ENCODE measurements around the gene C17orf50.
"Not testable (repeated sequence)": the region's sequence is repeated elsewhere in the genome, so short reads cannot be mapped to it uniquely, and the experiment has no call there.

C17orf50 gene

DNA sequence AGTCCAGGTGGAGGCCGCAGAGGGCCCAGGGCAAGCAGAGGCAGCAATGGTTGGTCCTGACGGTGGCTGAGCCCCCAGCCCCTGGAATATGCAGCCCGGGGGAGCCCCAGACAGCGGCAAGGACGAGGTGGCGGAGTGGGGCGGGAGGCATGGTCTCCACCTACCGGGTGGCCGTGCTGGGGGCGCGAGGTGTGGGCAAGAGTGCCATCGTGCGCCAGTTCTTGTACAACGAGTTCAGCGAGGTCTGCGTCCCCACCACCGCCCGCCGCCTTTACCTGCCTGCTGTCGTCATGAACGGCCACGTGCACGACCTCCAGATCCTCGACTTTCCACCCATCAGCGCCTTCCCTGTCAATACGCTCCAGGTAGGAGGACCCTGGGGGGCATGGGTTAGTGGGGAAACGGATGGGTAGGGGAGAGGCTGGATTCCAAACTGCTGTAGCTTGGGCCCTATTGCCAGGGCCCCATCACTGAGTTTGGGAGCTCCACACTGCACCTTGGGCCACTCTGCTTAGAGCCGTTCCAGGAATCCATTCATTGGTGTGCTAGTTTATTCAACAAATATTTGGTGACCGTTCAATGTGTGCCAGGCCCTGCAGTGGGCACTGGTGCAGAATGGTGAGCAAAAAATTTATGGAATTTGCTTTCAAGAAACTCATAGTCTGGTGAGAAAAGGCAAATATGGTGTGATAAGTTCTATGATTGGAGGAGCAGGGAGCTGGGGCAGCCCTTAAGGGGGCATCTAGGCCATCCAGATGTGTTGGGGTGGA lies 25.5 kb upstream of the C17orf50 start:
- DNase-seq = no peak

DNA sequence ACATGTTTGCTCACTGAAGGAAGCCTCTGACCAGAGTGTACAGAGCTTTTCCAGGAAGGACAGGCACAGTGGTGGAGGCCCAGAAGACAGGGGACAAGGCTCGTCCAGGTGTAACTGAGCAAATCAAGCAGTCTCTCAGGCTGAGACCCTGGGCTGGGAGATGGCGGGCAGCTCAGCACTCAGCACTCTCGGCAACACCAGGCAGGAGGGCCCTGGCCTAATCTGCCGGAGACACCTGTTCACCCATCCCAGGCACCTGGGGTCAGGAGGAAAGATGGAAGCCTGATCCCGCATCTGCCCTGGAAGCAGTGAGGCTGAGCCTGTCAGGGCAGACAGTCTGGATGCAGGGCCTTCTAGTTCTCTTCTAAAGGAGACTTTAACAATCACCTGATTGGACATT lies 24.5 kb upstream of the C17orf50 start:
- no peak for DNase-seq

DNA sequence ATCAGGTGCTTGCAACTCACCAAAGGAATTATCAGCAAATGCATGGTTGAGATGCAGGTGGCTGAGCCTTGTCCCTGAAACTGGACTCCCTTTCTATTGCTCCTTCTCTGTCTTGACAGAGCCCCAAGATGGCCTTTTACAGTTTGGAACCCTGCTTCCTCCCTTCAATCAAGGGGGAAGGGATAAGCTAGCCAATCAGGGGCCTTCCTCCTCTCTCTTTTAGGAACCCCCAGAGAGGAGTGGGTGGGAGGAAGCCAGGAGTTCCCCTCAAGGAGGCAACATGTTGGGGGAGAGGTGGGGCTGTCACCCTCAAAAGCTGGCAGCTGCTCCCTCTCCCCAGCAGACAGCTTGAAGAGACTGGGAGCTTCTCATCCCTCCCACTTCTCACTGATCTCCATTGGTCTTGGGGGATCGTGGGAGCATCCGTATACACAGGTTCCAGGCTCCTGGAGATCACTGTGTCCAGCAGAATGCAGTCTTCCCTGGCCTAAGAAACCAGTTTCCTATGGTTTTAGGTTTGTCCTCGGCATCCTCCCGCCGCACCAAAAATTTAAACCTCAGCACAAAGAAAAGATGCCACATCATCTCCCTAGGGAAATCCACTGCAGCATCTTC lies 22.1 kb upstream of the C17orf50 start:
- DNase-seq = no peak

DNA sequence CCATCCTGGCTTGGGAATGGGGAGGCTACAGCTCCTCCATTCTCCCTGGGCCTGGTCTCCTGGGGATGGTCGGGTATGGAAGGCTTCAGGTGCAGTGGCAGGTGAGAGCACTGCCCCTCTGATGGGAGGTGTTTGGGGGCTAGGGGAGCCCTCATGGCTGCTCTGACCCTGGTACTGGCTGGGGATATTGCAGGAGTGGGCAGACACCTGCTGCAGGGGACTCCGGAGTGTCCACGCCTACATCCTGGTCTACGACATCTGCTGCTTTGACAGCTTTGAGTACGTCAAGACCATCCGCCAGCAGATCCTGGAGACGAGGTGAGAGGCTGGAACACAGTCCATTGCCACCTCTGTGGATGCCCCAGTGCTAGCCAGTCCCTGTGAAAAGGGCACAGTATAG lies 20.5 kb upstream of the C17orf50 start:
- no peak for DNase-seq

DNA sequence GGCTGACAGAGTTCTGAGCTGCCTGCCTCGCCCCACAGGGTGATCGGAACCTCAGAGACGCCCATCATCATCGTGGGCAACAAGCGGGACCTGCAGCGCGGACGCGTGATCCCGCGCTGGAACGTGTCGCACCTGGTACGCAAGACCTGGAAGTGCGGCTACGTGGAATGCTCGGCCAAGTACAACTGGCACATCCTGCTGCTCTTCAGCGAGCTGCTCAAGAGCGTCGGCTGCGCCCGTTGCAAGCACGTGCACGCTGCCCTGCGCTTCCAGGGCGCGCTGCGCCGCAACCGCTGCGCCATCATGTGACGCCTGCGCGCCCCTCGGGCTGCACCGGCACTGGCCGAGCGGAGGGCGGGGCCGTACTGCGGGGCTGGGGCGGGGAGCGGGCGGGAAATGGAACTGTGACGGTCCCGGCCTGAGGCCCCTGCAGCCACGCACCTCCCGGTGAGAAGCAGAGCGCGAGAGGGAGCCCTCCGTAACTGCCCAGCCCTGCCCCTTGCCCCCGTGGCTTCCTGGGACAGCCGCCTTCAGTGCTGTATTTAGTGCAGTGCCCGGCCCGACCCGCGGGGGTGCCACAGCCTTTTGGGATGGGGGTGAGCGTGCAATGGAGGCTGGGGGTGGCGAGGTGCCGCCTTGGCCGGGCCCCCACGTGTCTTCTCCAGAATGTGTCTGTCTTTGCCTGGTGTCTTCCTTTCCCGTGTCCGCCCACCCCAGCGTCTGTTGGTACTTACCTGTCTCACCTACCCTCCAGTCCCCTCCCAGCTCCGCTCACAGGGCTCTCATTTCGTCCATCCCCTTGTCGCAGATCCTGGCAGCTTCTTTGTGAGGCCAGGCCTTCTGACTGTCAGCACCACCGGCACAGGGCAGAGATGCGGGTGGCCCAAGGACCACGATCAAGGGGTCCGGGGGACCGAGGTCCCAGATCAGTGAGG lies 19.4 kb upstream of the C17orf50 start:
- peak; percentile 50 for DNase-seq

DNA sequence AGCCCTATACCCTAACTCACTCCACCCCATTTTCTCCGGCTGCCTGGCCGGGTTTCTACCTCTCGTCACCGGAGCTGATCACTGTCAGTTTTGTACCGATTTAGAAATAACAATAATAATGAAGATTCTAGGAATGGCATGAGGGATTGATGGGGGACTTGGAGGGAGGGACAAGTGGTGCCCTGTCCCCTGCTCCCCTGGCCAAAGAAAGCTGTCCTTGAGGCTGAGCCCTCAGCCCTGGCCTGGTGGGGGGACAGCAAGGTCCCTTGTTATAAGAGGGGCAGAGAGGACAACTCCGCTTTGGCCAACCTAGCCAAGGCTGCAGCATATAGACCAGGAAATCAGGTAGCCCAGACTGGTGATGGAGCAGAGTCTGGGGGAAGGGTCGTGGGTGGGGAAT lies 18.2 kb upstream of the C17orf50 start:
- no peak for DNase-seq

DNA sequence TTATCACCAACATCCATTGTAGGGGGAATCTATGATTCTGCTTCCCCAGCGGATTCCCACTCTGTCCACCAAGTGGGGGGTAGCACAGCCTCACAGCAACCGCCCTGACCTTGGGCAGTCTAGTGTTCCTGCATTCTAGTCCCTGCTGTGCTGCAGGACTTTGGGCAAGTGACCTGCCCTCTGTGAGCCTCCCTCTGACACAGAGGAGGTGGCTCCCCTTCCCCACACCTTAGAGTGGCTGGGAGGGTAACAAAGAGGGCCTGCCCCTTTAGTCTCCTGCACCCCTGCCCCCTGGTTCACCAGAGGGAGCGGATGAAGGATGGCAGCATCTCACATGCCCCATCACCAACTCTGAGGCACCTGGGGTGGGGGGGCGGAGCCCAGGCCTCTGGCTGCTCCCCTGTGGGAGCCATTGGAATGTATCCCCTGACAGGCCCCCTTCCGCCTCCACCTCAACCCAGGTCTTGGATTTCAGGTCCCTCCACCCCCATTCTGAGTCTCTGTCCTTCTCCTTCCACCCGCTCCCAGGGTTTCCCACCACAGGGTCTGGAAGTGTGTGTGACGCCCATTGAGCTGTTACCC lies 17.7 kb upstream of the C17orf50 start:
- DNase-seq = no peak

DNA sequence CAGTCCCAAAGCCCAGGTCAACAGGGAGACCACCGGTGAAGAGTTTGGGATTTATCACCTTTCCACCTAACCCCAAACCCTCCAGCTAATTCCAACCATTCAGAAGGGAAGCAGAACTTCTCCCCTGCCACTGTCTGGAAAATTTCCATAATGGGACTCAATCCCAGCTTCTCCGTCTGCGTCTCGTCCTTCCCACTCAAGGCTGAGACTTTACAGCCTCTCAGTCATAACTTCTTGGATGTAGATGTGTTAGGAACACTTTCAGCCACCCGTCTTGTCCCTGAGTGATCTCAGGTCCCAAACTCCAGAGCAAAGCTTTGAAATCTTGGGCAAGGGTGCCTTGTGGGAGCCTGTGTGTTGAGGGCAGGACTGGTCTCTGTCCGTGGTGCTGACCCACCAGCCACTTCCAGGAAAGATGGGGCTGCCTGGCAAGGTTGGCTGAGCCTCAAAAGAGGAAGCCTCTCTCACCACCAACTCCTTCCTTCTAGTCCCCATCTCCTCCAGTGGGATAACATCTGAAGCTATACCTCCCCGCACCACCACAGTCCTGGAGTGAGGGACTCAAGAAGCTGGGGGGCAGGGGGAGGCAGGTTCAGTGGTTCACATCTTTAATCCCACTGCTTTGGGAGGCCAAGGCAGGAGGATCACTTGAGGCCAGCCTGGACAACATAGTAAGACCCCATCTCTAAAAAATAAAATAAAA lies 16.9 kb upstream of the C17orf50 start:
- peak; percentile 49 for DNase-seq

DNA sequence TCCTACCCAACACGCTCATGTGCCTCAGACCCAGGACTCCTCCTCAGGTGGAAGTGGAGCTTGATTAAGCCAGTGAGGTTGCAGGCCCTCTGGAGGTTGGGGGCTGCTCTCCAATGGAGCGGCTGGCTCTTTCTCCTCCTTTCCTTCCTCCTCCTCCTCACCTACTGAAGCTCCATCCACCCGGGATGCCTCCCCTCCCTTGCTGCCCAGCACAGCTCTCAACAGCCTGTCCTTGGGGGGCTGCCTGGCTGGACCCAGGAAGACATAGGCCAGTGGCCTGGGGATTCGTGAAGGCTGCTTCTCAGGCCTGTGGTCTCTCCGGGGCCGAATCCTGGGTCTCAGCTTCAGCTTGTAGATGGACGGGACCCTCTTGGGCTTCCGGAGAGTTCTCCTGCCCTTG lies 15.9 kb upstream of the C17orf50 start:
- DNase-seq = no peak

DNA sequence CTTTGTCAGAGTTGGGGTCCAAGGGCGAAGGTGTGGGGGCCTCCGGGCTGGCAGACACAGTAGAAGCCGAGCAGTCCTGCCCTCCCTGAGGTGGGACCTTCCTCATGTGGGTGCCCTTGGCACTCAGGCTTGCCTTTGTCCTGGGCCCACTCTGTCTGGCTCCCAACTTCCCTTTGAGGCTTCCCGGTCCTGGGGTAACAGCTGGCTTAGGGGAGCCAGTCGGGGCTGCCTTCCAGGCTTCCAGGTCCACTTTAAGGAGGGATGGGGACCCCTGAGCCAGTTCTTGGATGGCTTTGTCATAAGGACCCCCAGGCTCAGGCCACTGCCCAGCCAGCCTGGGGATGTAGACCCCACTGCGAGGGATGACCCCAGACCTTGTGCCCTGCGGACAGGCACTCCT lies 15.4 kb upstream of the C17orf50 start:
- DNase-seq = no peak

DNA sequence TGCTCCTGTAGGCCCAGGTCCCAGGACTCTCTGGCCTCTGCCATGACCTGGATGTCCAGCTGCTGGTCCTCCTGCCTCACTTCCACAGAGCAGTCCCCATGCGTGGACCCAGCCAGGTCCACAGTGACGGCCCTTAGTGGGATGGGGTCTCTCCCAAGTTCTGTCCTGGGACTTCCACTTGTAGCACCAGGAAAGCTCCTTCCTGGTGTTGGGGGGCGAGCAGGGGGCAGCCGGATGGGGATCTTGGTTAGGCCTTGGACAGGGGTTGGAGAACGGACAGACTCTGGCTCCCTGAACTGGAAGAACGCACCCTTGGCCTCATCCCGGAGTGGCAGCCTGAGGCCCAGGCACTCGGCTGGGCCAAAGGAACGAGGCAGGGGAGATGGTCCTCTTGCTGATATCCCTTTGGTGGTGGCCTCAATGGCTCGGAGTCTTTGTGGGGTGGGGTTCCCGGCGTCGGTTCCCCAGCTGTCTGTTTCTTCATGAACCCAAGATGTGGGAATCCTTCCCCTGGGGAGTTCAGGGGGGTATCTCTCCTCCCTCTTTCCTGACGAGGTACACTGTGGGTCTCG lies 14.9 kb upstream of the C17orf50 start:
- no peak for DNase-seq

DNA sequence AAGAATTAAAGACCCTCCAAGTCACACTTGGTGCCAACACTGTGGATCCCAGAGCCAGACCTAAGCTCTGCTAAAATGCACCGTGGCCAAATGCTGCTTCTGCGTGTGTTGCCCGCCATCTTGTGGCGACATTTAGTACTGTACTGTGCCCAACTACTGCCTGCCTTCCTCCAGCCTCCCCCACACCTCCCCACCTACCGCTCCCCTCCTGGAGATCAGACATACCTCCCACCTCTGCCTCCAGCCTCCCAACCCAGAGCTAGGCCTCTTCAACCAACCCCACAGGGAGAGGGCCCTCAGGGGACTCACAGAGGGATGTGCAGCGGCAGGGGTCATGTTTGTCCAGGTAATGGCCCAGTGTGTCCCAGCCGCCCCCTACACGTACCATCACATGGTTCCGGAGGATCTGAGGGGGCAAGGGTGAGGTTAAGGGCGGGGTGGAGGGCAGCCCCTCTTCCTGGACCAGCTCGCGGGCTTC lies 13.1 kb upstream of the C17orf50 start:
- peak; percentile 87 for DNase-seq

DNA sequence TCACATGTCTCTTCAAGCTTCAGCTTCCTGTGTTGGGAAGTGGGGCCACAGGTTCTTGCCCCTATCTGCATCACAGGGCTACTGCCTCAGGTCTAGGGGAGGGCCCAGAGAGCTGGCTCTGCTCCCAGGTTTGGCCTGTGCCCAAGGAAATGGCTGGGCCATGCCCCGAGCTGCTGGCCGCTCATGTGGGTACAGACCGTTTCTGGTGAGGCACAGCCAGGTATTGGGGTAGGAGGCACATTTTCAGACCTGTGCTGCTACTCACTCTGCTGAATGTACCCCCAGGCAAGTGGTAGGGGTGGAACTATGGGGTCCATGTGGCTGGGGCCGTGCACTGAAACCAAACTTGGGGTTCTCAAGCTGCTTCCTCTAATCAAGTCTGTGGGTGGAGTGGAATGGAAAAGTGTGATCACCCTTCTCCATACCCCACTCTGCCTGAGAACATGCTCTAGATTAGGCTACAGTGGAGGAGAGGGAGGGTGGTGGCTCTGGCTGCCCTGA lies 12.3 kb upstream of the C17orf50 start:
- no peak for DNase-seq

DNA sequence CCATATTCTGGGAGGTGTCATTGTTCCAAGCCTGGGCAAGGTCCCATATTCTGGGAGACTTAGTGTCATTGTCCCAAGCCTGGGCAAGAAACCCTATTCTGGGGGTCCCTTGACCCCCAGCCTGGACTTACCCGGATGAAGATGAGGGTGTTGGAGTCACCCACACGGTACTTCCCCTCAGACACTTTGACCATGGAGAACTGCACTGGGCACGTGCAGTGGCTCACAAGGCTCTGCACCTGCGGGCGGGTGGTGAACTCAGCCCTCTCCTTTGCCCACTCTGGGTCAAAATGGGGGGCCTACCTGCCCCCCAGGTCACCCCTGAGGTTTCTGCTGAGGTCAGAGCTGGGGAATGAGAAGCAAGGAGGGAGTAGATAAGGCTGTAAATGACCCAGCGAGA lies 11.7 kb upstream of the C17orf50 start:
- DNase-seq = no peak

DNA sequence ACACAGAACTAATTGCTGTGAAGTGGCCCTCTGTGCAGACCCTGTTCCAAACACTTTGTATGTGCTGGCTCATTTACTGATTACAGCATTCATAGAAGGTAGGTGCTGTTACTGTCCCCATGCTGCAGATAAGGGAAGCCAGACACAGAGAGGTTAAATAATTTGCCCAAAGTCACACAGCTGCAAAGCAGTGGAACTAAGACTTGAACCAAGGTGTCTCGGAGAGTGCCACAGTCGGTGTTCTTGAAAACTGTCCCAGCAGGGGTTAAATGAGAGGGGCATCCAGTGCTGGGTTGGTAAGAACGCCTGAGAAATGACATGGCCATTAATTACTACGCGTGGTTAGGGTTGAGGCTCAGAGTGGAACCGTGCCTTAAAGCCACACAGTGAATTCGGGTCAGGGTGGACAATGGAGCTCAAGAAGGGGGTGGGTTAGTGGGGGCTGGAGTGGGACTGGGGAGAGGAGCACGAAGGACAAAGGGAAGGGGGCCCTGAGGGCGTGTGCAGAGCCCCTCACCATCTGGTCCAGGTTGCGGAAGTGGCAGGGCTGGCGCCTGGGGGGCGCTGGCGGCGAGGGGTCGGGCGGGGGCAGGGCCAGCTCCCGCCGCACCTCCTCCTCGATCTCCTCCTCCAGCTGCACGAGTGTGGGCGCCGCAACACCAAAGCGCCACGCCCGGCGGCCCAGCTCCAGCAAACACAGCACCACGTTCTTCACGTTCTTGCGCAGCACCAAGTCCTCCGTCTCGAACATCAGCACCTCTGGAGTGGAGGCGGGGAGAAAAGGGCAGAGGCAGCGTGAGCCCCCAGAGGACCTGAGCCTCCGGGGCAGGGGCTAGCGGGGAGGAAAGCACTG lies 10.9 kb upstream of the C17orf50 start:
- peak; percentile 43 for DNase-seq

DNA sequence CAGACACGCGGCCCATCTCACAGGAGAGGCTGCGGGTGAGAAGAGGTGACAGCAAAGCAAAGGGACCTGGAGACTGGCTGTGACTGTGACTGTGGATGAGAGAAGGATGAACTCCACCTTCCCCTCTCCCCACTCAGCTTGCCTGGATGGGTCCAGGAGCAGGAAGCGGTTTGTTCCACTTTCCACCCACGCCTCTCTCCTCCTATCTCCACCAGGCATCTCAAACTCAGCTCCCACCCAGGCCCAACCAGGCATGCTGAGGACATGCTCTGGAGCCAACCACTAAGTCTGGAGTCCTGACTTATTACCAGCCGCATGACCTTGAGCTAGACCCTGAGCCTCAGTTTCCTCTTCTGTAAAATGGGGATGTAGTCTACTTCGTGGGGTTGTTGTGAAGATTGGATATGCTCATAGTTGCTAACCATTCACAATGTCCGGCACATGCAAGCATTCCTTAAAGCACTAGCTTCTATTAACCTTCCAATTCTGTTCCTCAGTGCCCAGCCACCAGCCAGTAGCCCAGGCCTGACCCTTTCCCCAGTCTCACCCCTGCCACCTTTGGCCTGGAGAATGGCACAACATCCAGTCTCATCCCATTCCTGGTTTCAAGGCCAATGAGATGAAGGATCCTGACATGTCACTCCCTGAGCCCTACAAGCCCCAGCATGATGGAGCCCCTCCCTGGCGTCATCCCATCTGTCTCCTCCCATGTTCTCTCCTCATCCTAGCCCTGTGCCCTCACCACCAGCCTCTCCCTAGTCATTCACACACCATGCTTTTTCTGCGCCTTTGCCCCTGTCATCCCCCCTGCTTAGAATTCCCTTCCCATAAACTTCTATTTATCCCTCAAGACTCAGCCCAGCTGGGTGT lies 9.9 kb upstream of the C17orf50 start:
- DNase-seq = no peak

DNA sequence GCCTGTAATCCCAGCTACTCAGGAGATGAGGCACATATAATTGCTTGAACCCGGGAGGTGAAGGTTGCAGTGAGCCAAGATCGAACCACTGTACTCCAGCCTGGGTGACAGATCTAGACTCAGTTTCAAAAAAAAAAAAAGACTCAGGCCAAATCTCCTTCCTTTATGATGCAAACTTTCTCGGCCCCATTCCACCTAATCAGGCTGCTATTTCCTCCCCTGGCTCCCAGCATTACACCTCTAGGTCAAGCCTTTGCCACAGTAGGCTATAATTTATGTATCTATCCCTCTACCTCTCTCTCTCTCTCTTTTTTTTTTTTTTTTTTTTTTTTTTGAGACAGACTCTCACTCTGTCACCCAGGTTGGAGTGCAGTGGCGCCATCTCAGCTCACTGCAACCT lies 9.1 kb upstream of the C17orf50 start:
- DNase-seq = not testable (repeated sequence)

DNA sequence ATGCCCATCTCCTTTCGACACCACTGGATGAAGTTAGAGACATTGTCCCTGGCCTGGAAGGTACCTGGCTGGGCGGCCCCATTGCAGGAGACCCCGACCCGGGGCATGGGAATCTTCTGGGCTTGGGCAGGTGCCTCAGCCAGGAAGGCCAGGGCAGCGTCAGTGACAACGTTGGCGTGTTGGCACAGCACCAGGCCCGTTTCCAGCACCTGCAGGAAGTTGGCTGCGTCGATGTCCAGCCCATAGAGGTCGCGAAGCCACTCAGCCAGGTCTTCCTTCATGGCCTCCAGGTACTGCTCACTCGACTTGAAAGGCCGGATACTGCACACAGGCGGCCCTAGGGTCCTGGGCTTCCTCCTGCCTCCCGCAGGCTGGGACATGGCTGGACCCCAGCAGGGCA lies 8.2 kb upstream of the C17orf50 start:
- no peak for DNase-seq

DNA sequence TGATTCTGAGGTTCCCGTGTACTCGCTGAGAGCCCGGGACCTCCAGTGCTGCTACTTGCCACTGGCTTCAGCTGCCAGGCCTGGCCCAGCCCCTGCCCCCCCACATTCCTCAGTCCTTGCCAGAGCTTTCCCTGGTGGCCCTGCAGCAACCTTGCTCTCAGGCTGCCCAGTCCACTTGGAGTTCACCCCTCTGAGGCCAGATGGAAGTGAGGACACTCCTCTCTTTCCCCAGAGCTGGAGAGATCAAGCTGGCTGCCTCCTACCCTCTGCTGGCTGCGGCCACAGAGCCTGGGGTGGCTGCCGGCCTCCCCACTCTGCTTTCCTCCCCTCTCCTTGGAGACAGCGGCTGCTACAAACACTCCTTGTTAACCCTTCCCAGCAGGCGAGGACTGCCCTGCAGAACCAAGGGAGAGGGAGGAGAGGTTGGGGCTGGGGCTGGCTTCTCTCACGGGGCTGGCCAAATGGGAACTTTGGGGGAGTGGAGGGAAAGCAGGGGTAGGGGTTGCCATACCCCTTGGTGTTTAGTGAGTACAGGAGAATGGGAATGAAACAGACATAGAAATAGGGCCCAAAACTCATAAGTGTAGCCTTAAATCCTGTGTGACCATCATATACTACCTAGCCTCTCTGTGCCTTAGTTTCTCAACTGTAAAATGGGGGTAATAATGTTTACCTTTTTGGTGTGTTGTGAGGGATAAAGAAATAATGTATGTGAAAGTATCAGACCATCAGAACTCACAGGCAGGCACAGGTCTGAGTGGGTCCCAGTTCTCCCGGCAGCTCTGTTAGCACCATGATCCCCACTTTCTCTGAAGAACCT lies 7.5 kb upstream of the C17orf50 start, which contains the start of gene GAS2L2:
GAS2L2 (minus strand) TSS at position 295 of the 820 bp plus-strand sequence. CDS start 389 bp downstream, outside the sequence.
- DNase-seq = no peak

Measured in activated CD4-positive, alpha-beta T cell treated with anti-CD3 and anti-CD28 coated beads for 48 hours (primary cell).